Activated CD8-positive, alpha-beta memory T cell treated with anti-CD3 and anti-CD28 coated beads, Interleukin-2, amount 50 U/mL, for 1 hour (primary cell): ENCODE measurements around the gene ALOX15B.
"Not testable (repeated sequence)": the region's sequence is repeated elsewhere in the genome, so short reads cannot be mapped to it uniquely, and the experiment has no call there.

Source experiments
- DNase-seq: peaks from one replicate; pipeline ENCODE4 v3.0.0-alpha.2; 2020; ENCODE audit errors: extremely low read depth

Gene ALOX15B

GRCh38 chr17:8041249-8041928 lies 2.5 kb downstream of the ALOX15B start:
- no peak for DNase-seq

GRCh38 chr17:8041979-8042378 lies 3.1 kb downstream of the ALOX15B start:
- DNase-seq, result no peak

- no peak for DNase-seq
Measured at GRCh38 chr17:8044819-8045810, 6.3 kb downstream of the ALOX15B start.

GRCh38 chr17:8046306-8046928 lies 7.6 kb downstream of the ALOX15B start:
- no peak for DNase-seq

GRCh38 chr17:8046929-8047768 lies 8.3 kb downstream of the ALOX15B start:
- no peak for DNase-seq

GRCh38 chr17:8047769-8048110 lies 8.9 kb downstream of the ALOX15B start:
- DNase-seq, result no peak

- DNase-seq, result no peak
Measured at GRCh38 chr17:8048236-8048635, 9.4 kb downstream of the ALOX15B start.

GRCh38 chr17:8048736-8049135 lies 9.9 kb downstream of the ALOX15B start:
- DNase-seq, result no peak

GRCh38 chr17:8051831-8052230 lies 13.0 kb downstream of the ALOX15B start:
- DNase-seq, result no peak

GRCh38 chr17:8052256-8053252 lies 13.7 kb downstream of the ALOX15B start:
- DNase-seq, result no peak

GRCh38 chr17:8053600-8053999 lies 14.7 kb downstream of the ALOX15B start:
- DNase-seq, result no peak

GRCh38 chr17:8055851-8056231 lies 17.0 kb downstream of the ALOX15B start:
- DNase-seq, result no peak

GRCh38 chr17:8056232-8056975 lies 17.5 kb downstream of the ALOX15B start:
- DNase-seq, result no peak

GRCh38 chr17:8056976-8057625 lies 18.2 kb downstream of the ALOX15B start:
- no peak for DNase-seq

- DNase-seq, result peak; percentile 21
Measured at GRCh38 chr17:8057691-8058114, 18.8 kb downstream of the ALOX15B start.

GRCh38 chr17:8059131-8059530 lies 20.3 kb downstream of the ALOX15B start:
- no peak for DNase-seq

GRCh38 chr17:8060274-8060673 lies 21.4 kb downstream of the ALOX15B start:
- DNase-seq, result peak; percentile 25

- not testable (repeated sequence) for DNase-seq
Measured at GRCh38 chr17:8061851-8062250, 23.0 kb downstream of the ALOX15B start.

- DNase-seq, result no peak
Measured at GRCh38 chr17:8062435-8062806, 23.6 kb downstream of the ALOX15B start.
